GM21737 (cell line): ENCODE data around the gene PLA2G2E.
"Not testable (repeated sequence)": the region's sequence is repeated elsewhere in the genome, so short reads cannot be mapped to it uniquely, and the experiment has no call there.

Source experiments
- ATAC-seq: cut with Tn5 transposase; IDR thresholded peaks from one replicate; pipeline ENCODE4 v1.9.1; 2021; ENCODE audit warnings: mild to moderate bottlenecking, moderate library complexity; ENCODE audit not compliant: unreplicated experiment

PLA2G2E gene

DNA sequence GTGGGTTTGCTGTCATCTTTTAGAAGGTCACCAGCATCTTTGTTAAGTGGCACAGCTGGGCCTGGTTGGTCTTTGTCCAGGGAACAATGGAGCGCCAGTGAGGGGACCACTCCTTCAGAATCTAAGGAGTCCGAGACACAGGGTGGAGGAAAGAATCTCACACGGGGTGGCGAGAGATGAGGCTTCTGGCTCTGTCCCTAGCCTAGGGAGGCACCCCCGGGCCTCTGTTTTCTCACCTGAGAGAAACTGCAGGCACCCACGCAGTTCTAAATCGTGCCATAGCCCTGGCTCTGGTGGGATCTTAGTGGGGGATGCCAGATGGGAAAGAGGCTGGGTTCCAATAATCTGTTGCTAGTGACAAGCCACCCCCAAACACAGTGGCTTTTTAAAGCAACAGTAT is 10.9 kb upstream of the PLA2G2E start:
- no peak for ATAC-seq

GRCh38 chr1:19932866-19933265 is 9.4 kb upstream of the PLA2G2E start:
- ATAC-seq = no peak

DNA sequence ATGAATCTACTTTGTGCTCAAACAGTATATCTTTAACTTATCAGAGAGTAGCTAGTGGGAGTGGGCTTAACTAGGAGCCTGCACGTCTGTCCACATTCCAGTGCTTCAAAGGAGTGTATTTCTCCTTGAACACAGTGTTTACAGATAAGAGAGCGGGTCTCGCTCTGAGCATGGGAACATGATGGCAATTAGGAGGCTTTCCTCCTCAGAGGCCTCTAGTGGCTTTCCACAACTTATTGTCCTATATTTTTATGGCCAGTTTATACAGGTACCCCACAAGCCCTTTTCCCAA is 3.7 kb upstream of the PLA2G2E start:
- ATAC-seq = not testable (repeated sequence)

- ATAC-seq = no peak
Measured at GRCh38 chr1:19926296-19927129, 3.1 kb upstream of the PLA2G2E start.

- ATAC-seq = no peak
Measured at GRCh38 chr1:19925342-19926070, 2.1 kb upstream of the PLA2G2E start.

DNA sequence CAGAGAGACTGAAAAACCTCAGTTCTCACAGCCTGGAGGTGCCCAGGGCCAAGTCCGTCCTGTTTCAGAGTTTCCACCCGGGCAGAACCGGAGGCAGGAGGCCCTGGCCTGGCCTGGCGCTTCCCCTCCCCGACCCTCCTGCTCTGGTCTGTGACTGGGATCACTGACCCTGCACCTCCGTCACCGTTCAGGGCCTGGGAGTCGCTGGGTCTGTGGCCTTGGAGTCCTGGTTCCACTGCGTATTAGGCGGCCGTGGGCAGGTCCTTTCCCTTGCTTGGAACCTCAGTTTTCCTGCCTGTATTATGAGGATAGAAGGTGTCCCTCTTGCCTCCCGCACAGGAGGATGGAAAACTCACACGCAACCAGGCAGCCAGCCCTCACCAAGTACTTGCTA is 533 bp upstream of the PLA2G2E start:
- ATAC-seq = no peak

- ATAC-seq = no peak
Measured at GRCh38 chr1:19922015-19922688, 1.3 kb downstream of the PLA2G2E start.

GRCh38 chr1:19921310-19921709 is 2.1 kb downstream of the PLA2G2E start:
- ATAC-seq = no peak

DNA sequence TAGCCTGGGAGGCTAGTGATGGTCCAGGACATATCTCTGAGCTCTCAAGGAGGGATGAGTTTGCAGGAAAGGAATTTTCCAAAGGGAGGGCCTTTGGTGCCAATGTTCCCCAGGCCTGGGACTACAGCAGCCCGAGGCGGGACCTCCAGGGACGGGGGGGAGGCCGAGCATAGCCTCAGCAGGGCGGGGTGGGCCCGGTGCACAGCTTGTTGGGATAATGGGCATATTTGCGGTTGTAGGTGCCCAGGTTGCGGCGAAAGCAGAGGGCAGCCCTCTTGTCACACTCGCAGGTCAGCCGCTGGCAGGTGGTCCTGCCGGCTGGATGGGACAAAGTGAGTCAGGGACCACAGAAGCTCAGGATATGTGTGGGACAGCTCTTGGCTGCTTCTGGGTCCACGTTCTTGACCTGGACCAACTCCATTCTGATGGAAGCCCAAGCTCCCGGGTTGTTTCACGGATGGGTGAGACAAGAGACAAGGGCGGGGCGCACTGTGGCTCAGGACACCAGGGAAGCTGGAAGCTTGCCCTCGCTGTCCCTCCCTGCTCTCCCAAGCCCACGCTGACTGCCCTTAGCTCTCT is 3.2 kb downstream of the PLA2G2E start:
- no peak for ATAC-seq

- no peak for ATAC-seq
Measured at GRCh38 chr1:19918057-19918456, 5.4 kb downstream of the PLA2G2E start.

GRCh38 chr1:19910650-19911049 is 12.8 kb downstream of the PLA2G2E start:
- no peak for ATAC-seq

GRCh38 chr1:19909971-19910370 is 13.4 kb downstream of the PLA2G2E start:
- no peak for ATAC-seq

- ATAC-seq = no peak
Measured at GRCh38 chr1:19909392-19909791, 14.0 kb downstream of the PLA2G2E start.

GRCh38 chr1:19907456-19907855 is 16.0 kb downstream of the PLA2G2E start:
- ATAC-seq = no peak

GRCh38 chr1:19903621-19904020 is 19.8 kb downstream of the PLA2G2E start:
- ATAC-seq = no peak

GRCh38 chr1:19901653-19902052 is 21.8 kb downstream of the PLA2G2E start:
- ATAC-seq = no peak

DNA sequence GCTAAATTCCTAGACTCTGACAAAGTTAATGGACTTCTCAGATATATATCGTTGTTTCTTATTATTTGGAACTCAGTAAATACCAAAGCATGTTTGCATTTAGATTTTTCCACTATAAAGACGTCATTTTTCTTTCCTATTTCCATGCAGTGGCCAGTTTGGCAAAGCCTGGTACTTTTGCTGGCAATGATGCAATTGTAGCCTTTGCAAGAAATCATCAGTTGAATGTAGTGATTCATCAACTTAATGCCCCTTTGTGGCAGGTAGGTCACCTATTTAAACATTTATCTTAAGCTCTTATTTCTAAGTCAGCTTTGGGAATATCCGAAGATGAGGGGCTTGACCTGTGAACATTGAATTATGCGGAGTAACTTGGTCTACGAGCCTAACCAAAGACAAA is 29.2 kb downstream of the PLA2G2E start:
- no peak for ATAC-seq

DNA sequence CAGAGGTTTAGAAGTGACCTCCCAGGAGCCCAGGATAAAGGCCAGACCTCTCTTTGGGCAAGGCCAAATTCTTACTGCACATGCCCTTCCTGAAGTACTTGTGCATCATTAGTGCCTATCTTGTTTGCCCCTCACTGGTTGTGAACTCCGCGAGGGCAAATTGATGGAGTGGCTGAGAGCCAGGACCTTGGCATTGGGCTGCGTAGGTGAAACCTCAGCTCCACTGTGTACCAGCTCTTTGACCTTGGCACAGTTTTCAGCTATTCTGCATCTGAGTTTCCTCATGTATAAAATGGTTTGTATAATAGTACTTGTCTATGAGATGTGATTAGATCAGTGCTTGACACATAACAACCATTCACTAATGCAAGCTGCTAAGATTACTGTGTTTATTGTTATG is 29.7 kb downstream of the PLA2G2E start:
- no peak for ATAC-seq

DNA sequence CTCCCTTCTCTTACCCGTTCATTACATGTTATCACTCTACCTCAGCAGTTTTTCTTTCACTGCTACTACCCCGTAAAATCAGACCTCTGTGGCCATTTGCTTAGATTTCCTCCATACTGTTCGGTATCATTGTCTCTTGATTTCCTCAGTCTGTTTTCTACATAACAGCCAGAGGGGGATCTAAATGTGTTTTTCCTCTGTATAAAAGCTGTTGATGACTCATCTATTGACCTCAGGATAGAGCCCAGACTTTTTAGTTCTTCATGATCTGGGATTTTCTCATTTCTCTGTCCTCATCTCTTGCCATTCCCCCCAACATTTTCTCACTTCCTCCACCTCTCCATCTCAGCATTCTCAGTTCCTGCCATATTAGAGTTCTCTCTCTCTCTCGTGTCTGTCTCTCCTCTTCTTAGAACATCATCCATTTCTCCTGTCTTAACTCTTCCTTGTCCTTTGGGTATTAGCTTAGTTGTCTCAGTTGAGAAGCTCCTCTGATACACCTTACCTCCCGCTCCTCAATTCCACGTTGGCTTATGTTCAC is 30.7 kb downstream of the PLA2G2E start:
- ATAC-seq = no peak

DNA sequence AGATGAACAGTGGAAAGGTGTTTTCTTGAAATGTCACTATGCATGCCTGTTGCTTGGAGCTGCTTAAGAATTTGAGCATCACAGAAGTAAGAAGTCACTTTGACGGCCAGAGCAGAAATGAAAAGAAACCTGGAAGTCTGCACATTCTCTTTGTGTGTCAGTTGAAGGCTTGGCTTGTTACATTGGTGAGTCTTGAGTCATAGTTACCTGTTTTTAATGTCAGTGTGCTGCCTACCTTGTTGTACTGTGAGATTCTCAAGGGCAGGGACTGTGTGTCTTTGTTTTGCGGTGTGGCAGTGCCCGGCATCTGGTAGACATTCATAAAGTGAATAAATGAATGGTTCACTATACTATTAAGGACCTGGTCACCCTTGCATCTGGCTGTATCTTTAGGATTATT is 31.3 kb downstream of the PLA2G2E start:
- ATAC-seq = no peak

- no peak for ATAC-seq
Measured at GRCh38 chr1:19889656-19890055, 33.8 kb downstream of the PLA2G2E start.
